Fibroblast of mammary gland (primary cell): ENCODE measurements around the gene TRABD2A.

Source experiments
- DNase-seq: peaks from one replicate; pipeline ENCODE4 v3.0.0-alpha.2; 2010; ENCODE audit warnings: low read depth
- H3K4me3 ChIP-seq: 2 replicates; pipeline ENCODE4 v1.5.1; 2011; ENCODE audit warnings: low read depth, mild to moderate bottlenecking, low read length, moderate library complexity; ENCODE audit not compliant: control insufficient read depth
- CTCF ChIP-seq: conservative IDR thresholded peaks from 2 replicates; pipeline ENCODE4 v1.5.1; 2011; ENCODE audit warnings: low read depth, low read length, inconsistent platforms; ENCODE audit not compliant: control insufficient read depth, insufficient read depth

The TRABD2A gene

GRCh38 chr2:84827978-84828575, 52.8 kb downstream of the TRABD2A start:
- DNase-seq = no peak
- H3K4me3 ChIP-seq = no peak overlapping the region
- TF ChIP-seq CTCF = no peak

- no peak for DNase-seq
- H3K4me3 ChIP-seq = no peak overlapping the region
- no peak for TF ChIP-seq CTCF
These were observed 57.1 kb downstream of the TRABD2A start for GRCh38 chr2:84823788-84824187.

GRCh38 chr2:84823229-84823628, 57.7 kb downstream of the TRABD2A start:
- no peak for TF ChIP-seq CTCF
- DNase-seq = no peak
- no peak overlapping the region for H3K4me3 ChIP-seq

- no peak for TF ChIP-seq CTCF
- no peak for DNase-seq
- no peak overlapping the region for H3K4me3 ChIP-seq
These were observed 59.1 kb downstream of the TRABD2A start for GRCh38 chr2:84821806-84822205.

GRCh38 chr2:84817239-84817655, 63.6 kb downstream of the TRABD2A start:
- no peak overlapping the region for H3K4me3 ChIP-seq
- no peak for DNase-seq
- TF ChIP-seq CTCF = no peak

- H3K4me3 ChIP-seq = no peak overlapping the region
- no peak for TF ChIP-seq CTCF
- DNase-seq = no peak
These were observed 64.4 kb downstream of the TRABD2A start for GRCh38 chr2:84816426-84817026.
